GM19023 (cell line): ENCODE measurements around the gene KLK14.

ENCODE experiments used
- ATAC-seq: cut with Tn5 transposase; IDR thresholded peaks from one replicate; pipeline ENCODE4 v1.9.1; 2021; ENCODE audit warnings: mild to moderate bottlenecking, moderate library complexity; ENCODE audit not compliant: unreplicated experiment

KLK14 gene

GRCh38 chr19:51047031-51047335, 35.7 kb downstream of the KLK14 start:
- no peak for ATAC-seq

- no peak for ATAC-seq
These were observed 38.4 kb downstream of the KLK14 start for GRCh38 chr19:51044327-51044726.

- ATAC-seq, result no peak
These were observed 39.2 kb downstream of the KLK14 start for GRCh38 chr19:51043497-51043896.

- ATAC-seq, result no peak
These were observed 42.5 kb downstream of the KLK14 start for GRCh38 chr19:51040151-51040550.

GRCh38 chr19:51036519-51036918, 46.2 kb downstream of the KLK14 start:
- no peak for ATAC-seq

GRCh38 chr19:51034704-51035103, 48.0 kb downstream of the KLK14 start, which contains the start of gene KLK12:
Gene KLK12 (minus strand): TSS chr19:51035002. CDS start chr19:51034621, 381 bp downstream.
- no peak for ATAC-seq

GRCh38 chr19:51031880-51032225, 50.8 kb downstream of the KLK14 start:
- no peak for ATAC-seq

- ATAC-seq, result no peak
These were observed 51.3 kb downstream of the KLK14 start for GRCh38 chr19:51031220-51031879.

- no peak for ATAC-seq
These were observed 52.1 kb downstream of the KLK14 start for GRCh38 chr19:51030631-51031030.

GRCh38 chr19:51029718-51030117, 53.0 kb downstream of the KLK14 start:
- no peak for ATAC-seq
